ENCODE results near the gene PLS3.

Gene PLS3

GRCh38 chrX:115696939-115697338, 136.0 kb downstream of the PLS3 start:
- no peak for DNase-seq

GRCh38 chrX:115697806-115698205, 136.8 kb downstream of the PLS3 start:
- DNase-seq: no peak

Data from cortex of kidney (tissue), 1 donor.